ENCODE data around the gene MKS1. TPM values are rescaled to one million over a fixed set of nuclear protein-coding genes. Genes with fewer than 3 reads are reported as not detected.

The MKS1 gene
- total RNA-seq, 4 donors from 2014 or later, result 11.0 to 25.1 (median 17.2) TPM

DNA sequence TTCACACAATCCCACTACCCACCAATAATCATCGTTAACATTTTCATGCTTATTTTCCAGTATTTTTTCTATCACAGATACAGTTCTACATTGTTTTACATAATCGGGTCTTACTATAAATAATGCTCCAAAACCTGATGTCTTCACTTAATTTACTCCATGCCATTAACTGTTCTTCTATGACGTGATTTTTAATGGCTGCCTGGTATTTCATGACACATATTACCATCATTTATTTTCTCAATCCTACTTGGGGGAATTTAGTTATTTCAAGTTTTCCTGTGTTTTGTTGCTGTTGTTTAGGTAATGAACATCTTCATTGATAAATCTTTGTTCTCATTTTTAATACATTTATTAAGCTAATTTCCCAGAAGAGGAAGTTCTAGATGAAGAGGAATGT is 34.0 kb upstream of the MKS1 start:
- TF ChIP-seq EP300 (IDR thresholded peaks at IDR 0.05), result no peak
- no peak for TF ChIP-seq POLR2A (IDR thresholded peaks at IDR 0.05)
- TF ChIP-seq, protein P1, sequence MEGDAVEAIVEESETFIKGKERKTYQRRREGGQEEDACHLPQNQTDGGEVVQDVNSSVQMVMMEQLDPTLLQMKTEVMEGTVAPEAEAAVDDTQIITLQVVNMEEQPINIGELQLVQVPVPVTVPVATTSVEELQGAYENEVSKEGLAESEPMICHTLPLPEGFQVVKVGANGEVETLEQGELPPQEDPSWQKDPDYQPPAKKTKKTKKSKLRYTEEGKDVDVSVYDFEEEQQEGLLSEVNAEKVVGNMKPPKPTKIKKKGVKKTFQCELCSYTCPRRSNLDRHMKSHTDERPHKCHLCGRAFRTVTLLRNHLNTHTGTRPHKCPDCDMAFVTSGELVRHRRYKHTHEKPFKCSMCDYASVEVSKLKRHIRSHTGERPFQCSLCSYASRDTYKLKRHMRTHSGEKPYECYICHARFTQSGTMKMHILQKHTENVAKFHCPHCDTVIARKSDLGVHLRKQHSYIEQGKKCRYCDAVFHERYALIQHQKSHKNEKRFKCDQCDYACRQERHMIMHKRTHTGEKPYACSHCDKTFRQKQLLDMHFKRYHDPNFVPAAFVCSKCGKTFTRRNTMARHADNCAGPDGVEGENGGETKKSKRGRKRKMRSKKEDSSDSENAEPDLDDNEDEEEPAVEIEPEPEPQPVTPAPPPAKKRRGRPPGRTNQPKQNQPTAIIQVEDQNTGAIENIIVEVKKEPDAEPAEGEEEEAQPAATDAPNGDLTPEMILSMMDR (IDR thresholded peaks at IDR 0.05), result no peak
- no peak for TF ChIP-seq POLR2AphosphoS5 (IDR thresholded peaks at IDR 0.05)
- Histone ChIP-seq H3K4me1 (peaks cover 15% of the 10 kb centered on the region), H3K4me3 (no peak overlapping the region), H3K27ac (no peak overlapping the region), H3K27me3 (peaks cover 44% of the 10 kb centered on the region), H3K36me3 (no peaks in the 10 kb centered on the region), H3K9me3 (no peaks in the 10 kb centered on the region)
- DNase-seq (ENCODE audit: low spot score in 2 of 2), result no peak
- 77% methylated on average over 3 of the region's 3 CpGs for WGBS

DNA sequence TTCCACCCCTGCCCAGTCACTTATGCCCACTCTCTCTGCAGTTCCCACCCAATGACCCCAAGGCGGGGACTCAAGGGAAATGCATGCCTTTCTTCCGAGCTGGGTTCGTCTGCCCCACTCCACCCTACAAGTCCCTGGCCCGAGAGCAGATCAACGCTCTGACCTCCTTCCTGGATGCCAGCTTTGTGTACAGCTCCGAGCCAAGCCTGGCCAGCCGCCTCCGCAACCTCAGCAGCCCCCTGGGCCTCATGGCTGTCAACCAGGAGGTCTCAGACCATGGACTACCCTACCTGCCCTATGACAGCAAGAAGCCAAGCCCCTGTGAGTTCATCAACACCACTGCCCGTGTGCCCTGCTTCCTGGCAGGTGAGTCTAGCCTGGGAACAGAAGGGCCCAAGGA is 33.1 kb upstream of the MKS1 start:
- WGBS, result 66% methylated on average over 6 of the region's 9 CpGs

DNA sequence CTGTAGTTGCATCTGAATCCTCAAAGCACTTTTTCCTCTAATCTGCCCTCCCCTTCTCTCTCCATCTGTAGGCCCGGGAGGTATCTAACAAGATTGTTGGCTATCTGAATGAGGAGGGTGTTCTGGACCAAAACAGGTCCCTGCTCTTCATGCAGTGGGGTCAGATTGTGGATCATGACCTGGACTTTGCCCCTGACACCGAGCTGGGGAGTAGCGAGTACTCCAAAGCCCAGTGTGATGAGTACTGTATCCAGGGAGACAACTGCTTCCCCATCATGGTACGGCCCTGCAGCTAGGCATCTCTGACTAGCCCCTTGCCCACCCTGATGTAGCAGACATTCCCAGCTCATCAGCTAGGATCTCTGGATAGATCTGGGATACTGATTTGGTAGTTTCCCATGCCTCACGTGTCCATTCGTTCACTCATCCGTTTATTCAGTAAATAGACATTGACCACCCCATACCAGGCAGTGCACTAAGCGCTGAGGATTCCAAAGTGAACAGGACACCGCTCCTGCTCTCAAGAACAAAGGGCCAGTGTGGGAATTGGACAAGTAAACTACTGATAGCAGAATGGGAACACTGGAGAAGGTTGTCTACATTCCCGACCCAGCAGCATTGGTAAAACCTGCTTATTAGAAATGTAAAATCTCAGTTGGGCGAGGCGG is 31.4 kb upstream of the MKS1 start:
- Histone ChIP-seq H3K27me3 (peaks cover 45% of the 10 kb centered on the region), H3K9me3 (no peaks in the 10 kb centered on the region), H3K4me1 (peaks cover 15% of the 10 kb centered on the region), H3K4me3 (no peak overlapping the region), H3K27ac (no peak overlapping the region), H3K36me3 (no peaks in the 10 kb centered on the region)
- no peak for TF ChIP-seq POLR2A (IDR thresholded peaks at IDR 0.05)
- WGBS, result 92% methylated on average over 10 of the region's 12 CpGs
- DNase-seq (ENCODE audit: low spot score in 2 of 2), result no peak

More for the DNA sequence above, 33.1 kb upstream of the MKS1 start:
- H3K9me3 ChIP-seq, result no peaks in the 10 kb centered on the region
- peaks cover 44% of the 10 kb centered on the region for H3K27me3 ChIP-seq
- no peak overlapping the region for H3K27ac ChIP-seq
- no peak for DNase-seq (ENCODE audit: low spot score in 2 of 2)
- TF ChIP-seq POLR2AphosphoS5 (IDR thresholded peaks at IDR 0.05) (no peak), POLR2A (IDR thresholded peaks at IDR 0.05) (no peak), EP300 (IDR thresholded peaks at IDR 0.05) (no peak)
- TF ChIP-seq, protein P1 (IDR thresholded peaks at IDR 0.05), result no peak
- H3K36me3 ChIP-seq, result no peaks in the 10 kb centered on the region
- peaks cover 15% of the 10 kb centered on the region for H3K4me1 ChIP-seq
- H3K4me3 ChIP-seq, result no peak overlapping the region

DNA sequence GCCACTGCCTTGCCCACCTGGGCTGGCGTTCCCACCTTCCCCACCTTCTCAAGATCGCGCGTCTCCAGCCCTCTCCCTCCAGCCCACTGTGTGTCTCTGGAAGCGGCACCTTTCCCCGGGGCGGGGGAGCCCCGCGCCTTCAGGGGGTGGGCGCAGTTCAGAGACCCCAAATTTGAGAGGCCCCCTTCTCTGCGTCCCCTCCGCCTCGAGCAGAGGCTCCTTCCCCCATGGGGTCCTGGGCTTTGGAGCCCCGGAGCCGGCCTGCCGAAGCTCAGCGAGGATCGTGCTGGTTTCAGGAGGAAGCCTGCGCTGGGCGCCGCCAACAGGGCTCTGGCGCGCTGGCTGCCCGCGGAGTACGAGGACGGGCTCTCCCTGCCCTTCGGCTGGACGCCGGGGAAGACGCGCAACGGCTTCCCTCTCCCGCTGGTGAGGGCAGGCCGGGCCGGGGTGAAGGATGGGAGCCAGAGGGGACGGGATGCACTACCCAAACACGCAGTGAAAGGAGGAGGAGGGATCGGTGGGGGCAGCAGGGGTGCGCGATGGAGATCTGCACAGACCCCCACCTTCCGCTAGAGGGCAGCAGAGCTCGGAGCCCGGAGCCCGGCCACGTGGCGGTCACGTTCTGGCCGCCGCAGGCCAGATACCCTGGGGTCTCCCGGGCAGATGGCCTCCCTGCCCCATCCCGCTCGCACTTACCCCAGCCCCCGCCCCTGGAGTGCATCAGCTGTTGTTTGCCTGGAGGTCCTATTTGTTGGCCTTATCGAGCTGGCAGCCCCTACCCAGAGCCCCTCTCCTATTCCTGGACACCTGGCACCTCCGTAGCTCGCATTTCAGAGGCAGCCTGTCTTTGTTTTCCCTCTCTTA is 30.4 kb upstream of the MKS1 start:
- Histone ChIP-seq H3K4me3 (peak overlapping the region; percentile 55), H3K36me3 (no peaks in the 10 kb centered on the region), H3K4me1 (peaks cover 15% of the 10 kb centered on the region), H3K27ac (no peak overlapping the region), H3K27me3 (peaks cover 45% of the 10 kb centered on the region), H3K9me3 (no peaks in the 10 kb centered on the region)
- DNase-seq (ENCODE audit: low spot score in 2 of 2), result peak; percentile 76 to 86
- TF ChIP-seq, protein P1 (IDR thresholded peaks at IDR 0.05), result peak; percentile 60 to 93
- TF ChIP-seq POLR2A (IDR thresholded peaks at IDR 0.05) (no peak), EP300 (IDR thresholded peaks at IDR 0.05) (no peak), POLR2AphosphoS5 (IDR thresholded peaks at IDR 0.05) (no peak)
- 15% methylated on average over 14 of the region's 57 CpGs for WGBS

DNA sequence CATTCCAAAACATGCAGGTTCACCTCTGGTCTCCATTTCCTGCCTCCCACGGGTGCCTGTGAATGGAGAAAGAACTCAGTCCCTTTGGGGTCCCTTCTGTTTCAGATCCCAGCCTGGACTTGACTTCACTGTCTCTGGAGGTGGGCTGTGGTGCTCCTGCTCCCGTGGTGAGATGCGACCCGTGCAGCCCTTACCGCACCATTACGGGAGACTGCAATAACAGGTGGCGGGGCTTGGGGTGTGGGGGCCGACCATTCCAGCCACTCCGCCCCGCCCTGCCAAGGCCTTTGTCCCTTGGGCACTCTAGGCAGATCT is 29.9 kb upstream of the MKS1 start:
- H3K4me3 ChIP-seq, result peak overlapping the region; percentile 55
- H3K27ac ChIP-seq, result no peak overlapping the region
- no peak for DNase-seq (ENCODE audit: low spot score in 2 of 2)
- H3K27me3 ChIP-seq, result peaks cover 43% of the 10 kb centered on the region
- 19% methylated on average over 10 of the region's 10 CpGs for WGBS
- peaks cover 15% of the 10 kb centered on the region for H3K4me1 ChIP-seq
- H3K9me3 ChIP-seq, result no peaks in the 10 kb centered on the region
- H3K36me3 ChIP-seq, result no peaks in the 10 kb centered on the region
- TF ChIP-seq POLR2A (IDR thresholded peaks at IDR 0.05), result no peak
- TF ChIP-seq EP300 (IDR thresholded peaks at IDR 0.05), result no peak
- TF ChIP-seq, protein P1 (IDR thresholded peaks at IDR 0.05), result no peak
- TF ChIP-seq POLR2AphosphoS5 (IDR thresholded peaks at IDR 0.05), result no peak
